H1 (cell line): ENCODE data around the gene TMBIM1. TPM values are rescaled to one million over a fixed set of nuclear protein-coding genes. Genes with fewer than 3 reads are reported as not detected.

Source experiments
- CTCF ChIA-PET: fragments of 300-600 bp; sonication (Branson Sonifier 250); formaldehyde crosslinking; loops from one replicate; lab custom pipeline; 2021; ENCODE audit not compliant: partially characterized antibody; lab: Charles Lee
- POLR2A ChIA-PET: fragments of 300-600 bp; sonication (Branson Sonifier 250); formaldehyde crosslinking; loops from one replicate; lab custom pipeline; 2021; ENCODE audit warnings: inconsistent platforms; ENCODE audit not compliant: partially characterized antibody; lab: Charles Lee
- DNase-seq, 2 experiments: peaks; one replicate each; pipeline versions ENCODE4 v3.0.0 to v3.0.0-alpha.2; 2010 to 2022; ENCODE audit warnings: low spot score in 2 of 2, low read depth in 1 of 2, mixed read lengths in 1 of 2
- FAIRE-seq: peaks from 2 replicates; lab custom pipeline; 2011; peaks lifted over from hg19 to GRCh38; lab: Jason Lieb, UNC
- H2AFZ ChIP-seq: 2 replicates; pipeline ENCODE4 v1.8.1; 2012; ENCODE audit warnings: low read length, inconsistent platforms
- H2AK5ac ChIP-seq: 2 replicates; pipeline ENCODE4 v1.6.1; 2013; ENCODE audit warnings: low read depth, low read length
- H2BK120ac ChIP-seq: replicated peaks from 2 replicates; pipeline ENCODE3; 2013; ENCODE audit warnings: low read depth, low read length, inconsistent platforms
- H2BK12ac ChIP-seq: 2 replicates; pipeline ENCODE4 v1.6.1; 2013; ENCODE audit warnings: low read depth, low read length
- H2BK15ac ChIP-seq: 2 replicates; pipeline ENCODE4 v1.6.1; 2013; ENCODE audit warnings: low read length
- H2BK20ac ChIP-seq: 2 replicates; pipeline ENCODE4 v1.6.1; 2013; ENCODE audit warnings: low read length
- H2BK5ac ChIP-seq: 2 replicates; pipeline ENCODE4 v1.6.1; 2013; ENCODE audit warnings: low read depth, low read length
- H3K14ac ChIP-seq: 2 replicates; pipeline ENCODE4 v1.6.1; 2013; ENCODE audit warnings: inconsistent platforms; ENCODE audit not compliant: insufficient read length
- H3K18ac ChIP-seq: 2 replicates; pipeline ENCODE4 v1.6.1; 2013; ENCODE audit warnings: low read length; ENCODE audit errors: extremely low read depth
- H3K23ac ChIP-seq: 2 replicates; pipeline ENCODE4 v1.6.1; 2013; ENCODE audit warnings: inconsistent platforms; ENCODE audit not compliant: insufficient read length
- H3K23me2 ChIP-seq: 2 replicates; pipeline ENCODE4 v1.6.1; 2013; ENCODE audit warnings: low read depth, low read length
- H3K27ac ChIP-seq: 2 replicates; pipeline ENCODE4 v1.6.1; 2011; ENCODE audit warnings: low read depth, low read length, inconsistent platforms
- H3K27me3 ChIP-seq, 4 experiments: replicated peaks in 1 of 4; 1 replicate in 1 of 4; 2 replicates in 3 of 4; pipeline versions ENCODE4 v1.6.1 to v1.8.1; 2011 to 2013; ENCODE audit warnings: low read length in 3 of 4, mild to moderate bottlenecking in 3 of 4, inconsistent platforms in 2 of 4, mixed read lengths in 2 of 4, moderate library complexity in 1 of 4; ENCODE audit not compliant: control insufficient read depth in 3 of 4, insufficient read depth in 3 of 4; ENCODE audit errors: extremely low read depth in 1 of 4
- H3K36me3 ChIP-seq, 4 experiments: 2 replicates each; pipeline versions ENCODE4 v1.6.1 to v1.8.1; 2011 to 2013; ENCODE audit warnings: mild to moderate bottlenecking in 4 of 4, low read length in 3 of 4, moderate library complexity in 2 of 4, control low read depth in 1 of 4, inconsistent platforms in 1 of 4; ENCODE audit not compliant: insufficient read depth in 4 of 4, control insufficient read depth in 2 of 4
- H3K4ac ChIP-seq: replicated peaks from 2 replicates; pipeline ENCODE3; 2013; ENCODE audit warnings: low read length, low read depth, mixed read lengths, inconsistent platforms; ENCODE audit not compliant: insufficient read length
- H3K4me1 ChIP-seq, 4 experiments: replicated peaks in 1 of 4; 1 replicate in 1 of 4; 2 replicates in 3 of 4; pipeline versions ENCODE4 v1.6.1 to v1.8.1; 2011 to 2013; ENCODE audit warnings: low read length in 3 of 4, inconsistent platforms in 2 of 4, mixed read lengths in 1 of 4; ENCODE audit not compliant: insufficient read depth in 4 of 4, control insufficient read depth in 3 of 4
- H3K4me2 ChIP-seq, 2 experiments: 2 replicates each; pipeline versions ENCODE4 v1.6.1 to v1.8.1; 2011 to 2013; ENCODE audit warnings: low read depth in 2 of 2, low read length in 2 of 2, control low read depth in 1 of 2, inconsistent platforms in 1 of 2, mild to moderate bottlenecking in 1 of 2; ENCODE audit not compliant: insufficient read depth in 1 of 2
- H3K4me3 ChIP-seq, 4 experiments: fragments of 200-600, 300-600 bp in 1 of 4; sonication (generic), shearing (Covaris generic), sonication (Bioruptor Twin) in 1 of 4; 2 replicates each; pipeline versions ENCODE4 v1.5.1 to v1.8.1; 2011 to 2016; ENCODE audit warnings: low read length in 4 of 4, low read depth in 3 of 4, control low read depth in 2 of 4, inconsistent platforms in 2 of 4, mild to moderate bottlenecking in 2 of 4, mixed read lengths in 1 of 4, moderate library complexity in 1 of 4; ENCODE audit not compliant: insufficient read depth in 2 of 4; ENCODE audit errors: extremely low read depth in 1 of 4
- H3K56ac ChIP-seq: replicated peaks from 2 replicates; pipeline ENCODE3; 2013; ENCODE audit warnings: low read depth, mild to moderate bottlenecking, mixed read lengths, low read length, inconsistent platforms; ENCODE audit not compliant: insufficient read length
- H3K79me1 ChIP-seq: 2 replicates; pipeline ENCODE4 v1.6.1; 2013; ENCODE audit warnings: low read depth, low read length, control low read depth
- H3K79me2 ChIP-seq, 2 experiments: 2 replicates each; pipeline versions ENCODE4 v1.6.1 to v1.8.1; 2012 to 2013; ENCODE audit warnings: low read length in 2 of 2, mild to moderate bottlenecking in 2 of 2, inconsistent platforms in 1 of 2; ENCODE audit not compliant: insufficient read depth in 2 of 2, control insufficient read depth in 1 of 2
- H3K9ac ChIP-seq, 4 experiments: replicated peaks in 1 of 4; 1 replicate in 1 of 4; 2 replicates in 3 of 4; pipeline versions ENCODE4 v1.6.1 to v1.8.1; 2011 to 2013; ENCODE audit warnings: low read depth in 3 of 4, low read length in 3 of 4, control low read depth in 2 of 4, mild to moderate bottlenecking in 2 of 4, moderate library complexity in 2 of 4, inconsistent platforms in 1 of 4; ENCODE audit errors: extremely low read depth in 1 of 4
- H3K9me3 ChIP-seq, 2 experiments: 2 replicates each; pipeline versions ENCODE4 v1.6.1 to v1.8.1; 2012 to 2013; ENCODE audit warnings: mild to moderate bottlenecking in 2 of 2, moderate library complexity in 2 of 2, control low read depth in 1 of 2, inconsistent platforms in 1 of 2, low read depth in 1 of 2, low read length in 1 of 2, mixed read lengths in 1 of 2; ENCODE audit not compliant: insufficient read depth in 2 of 2
- H4K20me1 ChIP-seq, 2 experiments: replicated peaks in 1 of 2; 2 replicates each; pipeline versions ENCODE3 to v1.8.1; 2011 to 2013; ENCODE audit warnings: inconsistent platforms in 2 of 2, low read length in 2 of 2, mild to moderate bottlenecking in 1 of 2; ENCODE audit not compliant: insufficient read depth in 2 of 2, control insufficient read depth in 1 of 2
- H4K5ac ChIP-seq: 2 replicates; pipeline ENCODE4 v1.6.1; 2013; ENCODE audit warnings: low read length, low read depth, mixed read lengths, inconsistent platforms; ENCODE audit not compliant: insufficient read length
- H4K8ac ChIP-seq: 2 replicates; pipeline ENCODE4 v1.8.0; 2013; ENCODE audit warnings: mild to moderate bottlenecking, moderate library complexity, low read length, inconsistent platforms; ENCODE audit not compliant: insufficient read depth; ENCODE audit errors: extremely low read depth
- H4K91ac ChIP-seq: replicated peaks from 2 replicates; pipeline ENCODE3; 2013; ENCODE audit warnings: low read length, mixed read lengths, inconsistent platforms; ENCODE audit not compliant: insufficient read length
- ATF2 ChIP-seq: IDR thresholded peaks from 2 replicates; pipeline ENCODE4 v1.6.1; 2012; ENCODE audit warnings: low read length, inconsistent platforms
- RXRA ChIP-seq: IDR thresholded peaks from 2 replicates; pipeline ENCODE4 v1.6.1; 2011; ENCODE audit warnings: low read depth, mild to moderate bottlenecking, low read length, moderate library complexity; ENCODE audit not compliant: insufficient read depth
- SIRT6 ChIP-seq: IDR thresholded peaks from one replicate; pipeline ENCODE4 v1.7.1; 2012; ENCODE audit warnings: low read length, inconsistent platforms
- SP2 ChIP-seq: IDR thresholded peaks from 2 replicates; pipeline ENCODE4 v1.6.1; 2012; ENCODE audit warnings: mild to moderate bottlenecking, low read length, inconsistent platforms
- SUZ12 ChIP-seq: fragments of 200-600 bp; sonication (generic); IDR thresholded peaks from 2 replicates; pipeline ENCODE4 v1.6.1; 2012; ENCODE audit warnings: mild to moderate bottlenecking, inconsistent platforms, low read length, moderate library complexity, mixed read lengths
- WGBS, 2 experiments: shearing (Covaris generic) in 1 of 2; methylation state at CpG; one replicate each; pipeline versions ENCODE4 v1.1.6 to v1.1.7; 2013 to 2015; ENCODE audit warnings: low lambda C conversion rate in 2 of 2, mixed read lengths in 2 of 2, inconsistent platforms in 1 of 2, low coverage in 1 of 2, missing lambda C conversion rate in 1 of 2; ENCODE audit not compliant: insufficient replicate concordance in 2 of 2, insufficient coverage in 1 of 2, insufficient read length in 1 of 2; ENCODE audit errors: extremely low coverage in 1 of 2, missing lambda C conversion rate in 1 of 2; 5-methylcytosine and 5-hydroxymethylcytosine counted together
- polyA plus RNA-seq, 7 experiments: library from polyadenylated mRNA; depleted of rRNA in 3 of 7; stranded (reverse) in 5 of 7; unstranded in 2 of 7; fragments of >200 nt in 5 of 7; fragments of 200-250 nt in 2 of 7; gene quantifications; 1 replicate in 5 of 7; 2 replicates in 1 of 7; 4 replicates in 1 of 7; pipeline versions ENCODE4 v1.2.1 to v1.2.3, GENCODE V29; 2011 to 2013; ENCODE audit warnings: missing spikeins in 2 of 7, mixed read lengths in 2 of 7
- total RNA-seq: library from RNA; stranded (reverse); fragmentation: NEBNext Ultra II Directional; extraction: Animal tissue kit (Norgen Biotek cat#: 25700); gene quantifications from 2 replicates; pipeline ENCODE4 v1.2.1, GENCODE V29; 2021

The TMBIM1 gene
- total and polyA plus RNA-seq, 2 of the 8 experiments (the other 6 are each of a cell fraction or from before 2014, with no cell fraction given) = 22.1 to 36.8 TPM

GRCh38 chr2:218276986-218277755 is 15.1 kb downstream of the TMBIM1 start:
- Histone ChIP-seq H3K18ac (no peak overlapping the region), H3K23me2 (no peaks in the 10 kb centered on the region), H4K20me1 (peaks cover 0 to 15% of the 10 kb centered on the region in 2 experiments), H4K8ac (no peak overlapping the region), H3K27me3 (no peaks in the 10 kb centered on the region), H2BK5ac (no peak overlapping the region), H3K56ac (no peak overlapping the region), H2BK15ac (no peak overlapping the region), H3K4ac (no peak overlapping the region), H2BK12ac (no peak overlapping the region), H4K5ac (no peak overlapping the region), H3K9me3 (no peaks in the 10 kb centered on the region), H3K27ac (no peak overlapping the region), H4K91ac (no peak overlapping the region), H3K4me2 (no peak overlapping the region), H3K23ac (no peak overlapping the region), H2BK20ac (no peak overlapping the region), H3K4me3 (no peak overlapping the region), H3K4me1 (peaks cover 0 to 4% (median 0%) of the 10 kb centered on the region in 4 experiments; a peak in 3 of 7 replicates), H2AK5ac (no peak overlapping the region), H3K79me2 (no peaks in the 10 kb centered on the region), H3K9ac (no peak overlapping the region), H3K79me1 (no peaks in the 10 kb centered on the region), H3K14ac (no peak overlapping the region), H2AFZ (no peak overlapping the region), H2BK120ac (no peak overlapping the region), H3K36me3 (peaks cover 0 to 41% (median 9%) of the 10 kb centered on the region in 4 experiments; a peak in 6 of 8 replicates)
- TF ChIP-seq SP2 = no peak
- TF ChIP-seq SUZ12 = no peak
- no peak for TF ChIP-seq SIRT6
- TF ChIP-seq RXRA = no peak
- TF ChIP-seq ATF2 = no peak
- no peak for DNase-seq
- WGBS, 2 experiments = 91% methylated on average over 12 of the region's 12 CpGs; no CpG with 5 or more reads in 1 of the 2 experiments
- FAIRE-seq = no peak
- ChIA-PET POLR2A (interaction anchor here (1.1 kb wide), 1 partner anchor 9 kb away, joined by 4 read pairs; no protein-coding TSS in a partner anchor), CTCF (interaction anchor here (0.5 to 8.2 kb wide), 5 partner anchors 7 to 46 kb away, joined by 3 to 131 read pairs (median 66); partner anchors contain the start of genes GPBAR1 and TMBIM1)
